Neuronal stem cell (in vitro differentiated cells): Measurements from ENCODE around the gene NOS3.
A peak's percentile ranks its signal among the peaks of the same experiment; 100 is the strongest.

Source experiments
- DNase-seq: peaks from one replicate; pipeline ENCODE4 v3.0.0-alpha.2; 2013; ENCODE audit warnings: low spot score
- H2AFZ ChIP-seq: one replicate; pipeline ENCODE4 v1.6.1; 2013; ENCODE audit warnings: mild to moderate bottlenecking, low read length, inconsistent platforms
- H2AK5ac ChIP-seq: 2 replicates; pipeline ENCODE4 v1.6.1; 2013; ENCODE audit warnings: low read depth, mild to moderate bottlenecking, inconsistent platforms, low read length, moderate library complexity, mixed read lengths
- H2BK120ac ChIP-seq: 2 replicates; pipeline ENCODE4 v1.6.1; 2013; ENCODE audit warnings: low read depth, mild to moderate bottlenecking, inconsistent platforms, low read length, moderate library complexity, mixed read lengths
- H2BK12ac ChIP-seq: one replicate; pipeline ENCODE4 v1.6.1; 2013; ENCODE audit warnings: low read length, inconsistent platforms
- H2BK15ac ChIP-seq: 2 replicates; pipeline ENCODE4 v1.6.1; 2013; ENCODE audit warnings: mild to moderate bottlenecking, low read length, inconsistent platforms, mixed read lengths
- H2BK5ac ChIP-seq: one replicate; pipeline ENCODE4 v1.6.1; 2013; ENCODE audit warnings: inconsistent platforms, mild to moderate bottlenecking, low read length, moderate library complexity
- H3K14ac ChIP-seq: one replicate; pipeline ENCODE4 v1.6.1; 2013; ENCODE audit warnings: low read length, inconsistent platforms
- H3K18ac ChIP-seq: 2 replicates; pipeline ENCODE4 v1.6.1; 2013; ENCODE audit warnings: low read length, inconsistent platforms
- H3K23ac ChIP-seq: 2 replicates; pipeline ENCODE4 v1.6.1; 2013; ENCODE audit warnings: low read depth, mild to moderate bottlenecking, mixed read lengths, low read length, inconsistent platforms; ENCODE audit not compliant: poor library complexity
- H3K27ac ChIP-seq: replicated peaks from 3 replicates; pipeline ENCODE4 v1.5.1; 2013; ENCODE audit warnings: low read length, inconsistent platforms
- H3K27me3 ChIP-seq, 3 experiments: 2 replicates each; pipeline ENCODE4 v1.6.1; 2013; ENCODE audit warnings: low read length in 3 of 3, mild to moderate bottlenecking in 2 of 3, inconsistent platforms in 1 of 3, low read depth in 1 of 3, mixed read lengths in 1 of 3, moderate library complexity in 1 of 3; ENCODE audit not compliant: control insufficient read depth in 3 of 3, insufficient read depth in 3 of 3
- H3K36me3 ChIP-seq, 2 donors: replicated peaks in 1 of 2; 2 replicates each; pipeline ENCODE4 v1.6.1; 2013; ENCODE audit warnings: low read length in 2 of 2; ENCODE audit not compliant: control insufficient read depth in 2 of 2, insufficient read depth in 2 of 2
- H3K4ac ChIP-seq: 2 replicates; pipeline ENCODE4 v1.6.1; 2013; ENCODE audit warnings: inconsistent platforms, mild to moderate bottlenecking, low read length, moderate library complexity
- H3K4me1 ChIP-seq, 2 donors: 1 replicate in 1 of 2; 2 replicates in 1 of 2; pipeline ENCODE4 v1.6.1; 2013; ENCODE audit warnings: low read length in 2 of 2, low read depth in 1 of 2; ENCODE audit not compliant: control insufficient read depth in 2 of 2, insufficient read depth in 1 of 2
- H3K4me2 ChIP-seq: one replicate; pipeline ENCODE4 v1.6.1; 2013; ENCODE audit warnings: mild to moderate bottlenecking, low read length, inconsistent platforms; ENCODE audit not compliant: insufficient read depth, poor library complexity, severe bottlenecking
- H3K4me3 ChIP-seq, 2 donors: 2 replicates each; pipeline ENCODE4 v1.5.1; 2013; ENCODE audit warnings: low read length in 2 of 2, mild to moderate bottlenecking in 2 of 2, inconsistent platforms in 1 of 2, moderate library complexity in 1 of 2
- H3K79me1 ChIP-seq: one replicate; pipeline ENCODE4 v1.6.1; 2013; ENCODE audit warnings: low read depth, mild to moderate bottlenecking, inconsistent platforms, low read length, moderate library complexity
- H3K9ac ChIP-seq: one replicate; pipeline ENCODE4 v1.6.1; 2013; ENCODE audit warnings: mild to moderate bottlenecking, low read depth, low read length, inconsistent platforms; ENCODE audit not compliant: poor library complexity
- H3K9me3 ChIP-seq, 2 donors: replicated peaks in 1 of 2; 2 replicates each; pipeline versions ENCODE3 to v1.6.1; 2013; ENCODE audit warnings: low read length in 2 of 2, mild to moderate bottlenecking in 2 of 2, inconsistent platforms in 1 of 2, low read depth in 1 of 2, mixed read lengths in 1 of 2, moderate library complexity in 1 of 2; ENCODE audit not compliant: control insufficient read depth in 2 of 2, insufficient read depth in 1 of 2
- H4K8ac ChIP-seq: one replicate; pipeline ENCODE4 v1.6.1; 2013; ENCODE audit warnings: low read depth, mild to moderate bottlenecking, inconsistent platforms, low read length, moderate library complexity
- H4K91ac ChIP-seq: one replicate; pipeline ENCODE4 v1.6.1; 2013; ENCODE audit warnings: low read length, low read depth, mild to moderate bottlenecking, inconsistent platforms; ENCODE audit not compliant: poor library complexity
- WGBS, 2 donors: extraction: QIAGEN DNeasy Blood & Tissue Kit; methylation state at CpG; one replicate each; pipeline ENCODE4 v1.1.7; 2013; ENCODE audit warnings: missing lambda C conversion rate in 2 of 2, mixed read lengths in 1 of 2; ENCODE audit not compliant: insufficient read length in 2 of 2, insufficient replicate concordance in 1 of 2; ENCODE audit errors: extremely low coverage in 2 of 2; 5-methylcytosine and 5-hydroxymethylcytosine counted together

The NOS3 gene

DNA sequence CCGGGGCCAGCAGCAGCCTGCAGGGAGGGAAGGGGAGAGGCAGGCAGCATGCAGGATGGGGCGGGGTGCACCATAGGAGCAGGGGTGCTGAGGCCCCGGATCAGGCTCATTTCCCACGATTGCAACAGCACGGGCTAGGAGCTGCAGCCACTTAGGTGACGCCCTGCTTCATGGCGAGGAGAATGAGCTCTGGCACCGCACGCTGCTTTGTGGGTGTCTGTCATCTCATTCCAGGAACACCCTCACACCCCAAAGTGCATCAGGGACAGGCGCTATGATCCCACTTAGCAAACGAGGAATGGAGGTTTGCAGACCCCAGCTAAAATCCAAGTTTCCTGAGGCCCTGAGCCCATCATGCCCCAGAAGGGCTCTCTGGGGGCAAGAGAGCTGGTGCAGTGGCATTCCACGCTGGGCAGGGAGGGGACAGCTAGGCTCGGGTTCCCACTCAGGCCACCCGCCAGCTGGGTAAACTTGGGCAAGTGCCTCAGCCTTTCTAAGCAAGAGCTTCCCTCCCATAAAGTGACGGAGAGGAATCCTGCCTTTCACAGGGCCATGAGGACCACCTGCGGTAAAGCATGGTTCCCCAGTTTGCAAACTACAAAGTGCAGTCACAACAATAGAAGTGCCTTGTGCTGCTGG is 22.0 kb upstream of the NOS3 start:
- no peak overlapping the region for H4K91ac ChIP-seq
- H2BK5ac ChIP-seq, result no peak overlapping the region
- H3K14ac ChIP-seq, result no peak overlapping the region
- no peak overlapping the region for H2AFZ ChIP-seq
- no peak overlapping the region for H2BK15ac ChIP-seq
- H3K4me2 ChIP-seq, result no peak overlapping the region
- no peaks in the 10 kb centered on the region for H3K36me3 ChIP-seq
- no CpG with 5 or more reads among the region's 16 CpGs for WGBS, 2 donors
- H3K79me1 ChIP-seq, result no peaks in the 10 kb centered on the region
- no peak overlapping the region for H2BK12ac ChIP-seq
- no peaks in the 10 kb centered on the region for H3K9me3 ChIP-seq
- no peak overlapping the region for H3K4me3 ChIP-seq
- H3K4me1 ChIP-seq, result peaks cover 36% of the 10 kb centered on the region in 2 donors
- H3K27ac ChIP-seq, result no peak overlapping the region
- H4K8ac ChIP-seq, result no peak overlapping the region
- H3K23ac ChIP-seq, result no peak overlapping the region
- no peaks in the 10 kb centered on the region for H3K27me3 ChIP-seq
- no peak overlapping the region for H2BK120ac ChIP-seq
- H2AK5ac ChIP-seq, result peak overlapping the region; percentile 90
- H3K18ac ChIP-seq, result peak overlapping the region; percentile 40
- no peak overlapping the region for H3K4ac ChIP-seq
- peak overlapping the region; percentile 64 for H3K9ac ChIP-seq
- no peak for DNase-seq

DNA sequence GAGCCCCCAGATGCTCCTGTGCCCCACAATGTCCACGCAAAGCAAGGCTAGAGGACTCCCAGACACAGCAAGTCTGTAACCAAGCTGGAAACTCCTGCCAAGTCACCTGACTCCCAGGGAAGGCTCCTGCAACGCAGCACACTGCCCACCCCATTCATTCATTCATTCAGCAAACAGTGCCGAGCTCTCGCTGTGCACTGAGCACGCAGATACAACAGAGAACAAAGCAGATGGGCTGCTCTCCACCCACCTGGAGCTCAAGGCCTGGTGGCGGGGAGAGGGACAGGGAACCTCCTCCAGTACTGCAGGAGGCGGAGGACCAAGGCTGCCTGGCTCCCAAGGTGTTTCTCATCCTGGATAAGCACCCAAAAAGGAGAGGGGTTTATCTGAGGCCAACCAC is 21.3 kb upstream of the NOS3 start:
- Histone ChIP-seq H3K27ac (no peak overlapping the region), H2AK5ac (no peak overlapping the region), H2BK15ac (no peak overlapping the region), H3K4ac (no peak overlapping the region), H3K4me2 (no peak overlapping the region), H3K4me3 (no peak overlapping the region), H3K14ac (no peak overlapping the region), H3K18ac (peak overlapping the region; percentile 58), H3K79me1 (no peaks in the 10 kb centered on the region), H3K27me3 (peaks cover 0 to 2% (median 0%) of the 10 kb centered on the region in 3 experiments), H3K9me3 (no peaks in the 10 kb centered on the region), H3K9ac (no peak overlapping the region), H4K8ac (no peak overlapping the region), H2BK120ac (no peak overlapping the region), H2AFZ (no peak overlapping the region), H3K23ac (no peak overlapping the region), H2BK12ac (no peak overlapping the region), H3K36me3 (no peaks in the 10 kb centered on the region), H4K91ac (no peak overlapping the region), H3K4me1 (peaks cover 34 to 39% of the 10 kb centered on the region in 2 donors), H2BK5ac (no peak overlapping the region)
- DNase-seq, result no peak
- no CpG with 5 or more reads among the region's 7 CpGs for WGBS, 2 donors

DNA sequence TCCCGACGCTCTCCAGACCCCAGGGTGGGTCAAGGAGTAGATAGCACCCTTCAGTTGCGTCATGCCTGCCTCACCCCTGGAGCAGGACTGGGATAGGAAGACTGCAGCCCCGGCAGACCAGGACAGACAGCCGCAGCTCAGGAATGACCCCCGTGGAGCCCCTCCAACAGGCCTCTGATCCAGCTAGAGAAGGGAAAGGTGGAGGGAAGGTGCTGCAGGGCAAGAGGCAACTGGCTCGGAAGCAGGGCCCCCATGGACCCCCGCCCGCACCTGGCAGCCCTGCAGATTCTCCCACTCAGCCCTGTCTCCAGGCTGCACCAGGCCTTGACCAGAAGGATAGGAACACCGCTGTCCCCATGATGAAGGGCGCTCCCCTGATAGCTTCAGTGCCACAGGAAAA is 20.4 kb upstream of the NOS3 start:
- DNase-seq, result no peak
- H3K79me1 ChIP-seq, result no peaks in the 10 kb centered on the region
- peaks cover 31 to 40% of the 10 kb centered on the region in 2 donors for H3K4me1 ChIP-seq
- peaks cover 0 to 4% (median 3%) of the 10 kb centered on the region in 3 experiments for H3K27me3 ChIP-seq
- H3K23ac ChIP-seq, result no peak overlapping the region
- H3K27ac ChIP-seq, result no peak overlapping the region
- H2BK5ac ChIP-seq, result peak overlapping the region; percentile 84
- no peak overlapping the region for H4K8ac ChIP-seq
- H3K4me2 ChIP-seq, result no peak overlapping the region
- no peak overlapping the region for H2BK120ac ChIP-seq
- no peak overlapping the region for H3K14ac ChIP-seq
- H2BK12ac ChIP-seq, result peak overlapping the region; percentile 93
- H2BK15ac ChIP-seq, result peak overlapping the region; percentile 72
- peak overlapping the region; percentile 10 for H4K91ac ChIP-seq
- no peaks in the 10 kb centered on the region for H3K36me3 ChIP-seq
- H3K9ac ChIP-seq, result no peak overlapping the region
- no peak overlapping the region for H2AFZ ChIP-seq
- peak overlapping the region; percentile 92 for H2AK5ac ChIP-seq
- H3K4me3 ChIP-seq, result no peak overlapping the region
- H3K18ac ChIP-seq, result peak overlapping the region; percentile 82
- WGBS, 2 donors, result no CpG with 5 or more reads among the region's 11 CpGs
- no peak overlapping the region for H3K4ac ChIP-seq
- no peaks in the 10 kb centered on the region for H3K9me3 ChIP-seq

- peak overlapping the region; percentile 92 for H2AK5ac ChIP-seq
- H3K36me3 ChIP-seq, result no peaks in the 10 kb centered on the region
- H3K18ac ChIP-seq, result peak overlapping the region; percentile 91
- H3K79me1 ChIP-seq, result no peaks in the 10 kb centered on the region
- peak overlapping the region; percentile 2 for H2BK120ac ChIP-seq
- peak overlapping the region; percentile 29 for H4K8ac ChIP-seq
- no peak overlapping the region for H4K91ac ChIP-seq
- H3K27me3 ChIP-seq, result peaks cover 0 to 12% (median 8%) of the 10 kb centered on the region in 3 experiments
- H3K27ac ChIP-seq, result peak overlapping the region; percentile 64
- no peaks in the 10 kb centered on the region for H3K9me3 ChIP-seq
- peak overlapping the region; percentile 56 for H3K23ac ChIP-seq
- peak overlapping the region; percentile 43 for H3K4me2 ChIP-seq
- no peak overlapping the region for H3K14ac ChIP-seq
- H3K4me3 ChIP-seq, result no peak overlapping the region
- no CpG with 5 or more reads among the region's 16 CpGs for WGBS, 2 donors
- H2BK15ac ChIP-seq, result peak overlapping the region; percentile 34
- peak overlapping the region; percentile 88 for H2BK5ac ChIP-seq
- H3K9ac ChIP-seq, result no peak overlapping the region
- peak overlapping the region; percentile 55 for H2AFZ ChIP-seq
- peaks cover 41 to 46% of the 10 kb centered on the region in 2 donors for H3K4me1 ChIP-seq
- DNase-seq, result no peak
- H3K4ac ChIP-seq, result peak overlapping the region; percentile 62
- H2BK12ac ChIP-seq, result peak overlapping the region; percentile 86
Observed at GRCh38 chr7:150971242-150972022, 19.4 kb upstream of the NOS3 start.
